LNCAP (cell line): ENCODE results near the gene CD2.

Experiments used
- TF ChIP-seq, protein P1 (sequence below): fragments of 450-650 bp; IDR thresholded peaks from 2 replicates; pipeline ENCODE4 v1.5.1; 2017; ENCODE audit warnings: mild to moderate bottlenecking

CD2 gene

DNA sequence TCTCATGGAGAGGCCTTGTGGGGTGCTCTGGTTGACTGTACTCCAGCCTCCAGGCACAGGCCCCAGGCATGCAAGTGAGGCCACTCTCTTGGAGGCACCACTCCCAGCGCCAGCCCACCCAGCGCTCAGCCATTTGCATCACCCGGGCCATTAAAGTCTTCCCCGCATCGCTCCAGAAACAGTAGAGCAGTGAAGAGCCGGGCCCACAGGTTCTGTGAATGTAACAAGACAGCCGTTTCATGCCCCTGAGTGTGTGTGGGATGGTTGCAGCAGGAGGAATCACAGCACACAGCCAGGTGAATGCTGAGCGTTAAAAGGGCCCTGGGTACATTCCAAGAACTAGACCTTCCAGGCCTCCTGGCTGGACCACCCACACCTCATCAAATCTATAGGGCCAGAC is 19.0 kb upstream of the CD2 start:
- TF ChIP-seq, protein P1, sequence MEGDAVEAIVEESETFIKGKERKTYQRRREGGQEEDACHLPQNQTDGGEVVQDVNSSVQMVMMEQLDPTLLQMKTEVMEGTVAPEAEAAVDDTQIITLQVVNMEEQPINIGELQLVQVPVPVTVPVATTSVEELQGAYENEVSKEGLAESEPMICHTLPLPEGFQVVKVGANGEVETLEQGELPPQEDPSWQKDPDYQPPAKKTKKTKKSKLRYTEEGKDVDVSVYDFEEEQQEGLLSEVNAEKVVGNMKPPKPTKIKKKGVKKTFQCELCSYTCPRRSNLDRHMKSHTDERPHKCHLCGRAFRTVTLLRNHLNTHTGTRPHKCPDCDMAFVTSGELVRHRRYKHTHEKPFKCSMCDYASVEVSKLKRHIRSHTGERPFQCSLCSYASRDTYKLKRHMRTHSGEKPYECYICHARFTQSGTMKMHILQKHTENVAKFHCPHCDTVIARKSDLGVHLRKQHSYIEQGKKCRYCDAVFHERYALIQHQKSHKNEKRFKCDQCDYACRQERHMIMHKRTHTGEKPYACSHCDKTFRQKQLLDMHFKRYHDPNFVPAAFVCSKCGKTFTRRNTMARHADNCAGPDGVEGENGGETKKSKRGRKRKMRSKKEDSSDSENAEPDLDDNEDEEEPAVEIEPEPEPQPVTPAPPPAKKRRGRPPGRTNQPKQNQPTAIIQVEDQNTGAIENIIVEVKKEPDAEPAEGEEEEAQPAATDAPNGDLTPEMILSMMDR = no peak

GRCh38 chr1:116737020-116737854 is 17.0 kb upstream of the CD2 start:
- TF ChIP-seq, protein P1 = peak; percentile 90

DNA sequence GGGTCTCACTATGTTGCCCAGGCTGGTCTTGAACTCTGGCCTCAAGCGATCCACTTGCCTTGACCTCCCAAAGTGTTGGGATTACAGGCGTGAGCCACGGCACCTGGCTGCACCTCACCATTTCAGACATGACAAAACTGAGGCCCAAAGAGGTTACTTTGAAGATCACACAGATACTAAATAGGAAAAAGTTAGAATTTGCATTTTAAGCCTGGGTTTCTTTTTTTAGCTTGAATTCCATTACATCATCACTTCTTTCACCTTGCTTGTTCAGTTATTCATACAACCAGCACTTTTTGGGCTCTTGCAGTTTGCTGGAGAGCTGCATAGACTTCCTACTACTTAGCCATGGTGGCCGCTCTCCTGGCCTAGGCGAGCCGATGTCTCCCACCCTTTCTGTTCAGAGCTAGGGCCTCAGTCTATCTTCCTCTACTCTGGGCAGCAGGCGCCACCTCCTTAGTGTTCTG is 16.3 kb upstream of the CD2 start:
- TF ChIP-seq, protein P1 = no peak

DNA sequence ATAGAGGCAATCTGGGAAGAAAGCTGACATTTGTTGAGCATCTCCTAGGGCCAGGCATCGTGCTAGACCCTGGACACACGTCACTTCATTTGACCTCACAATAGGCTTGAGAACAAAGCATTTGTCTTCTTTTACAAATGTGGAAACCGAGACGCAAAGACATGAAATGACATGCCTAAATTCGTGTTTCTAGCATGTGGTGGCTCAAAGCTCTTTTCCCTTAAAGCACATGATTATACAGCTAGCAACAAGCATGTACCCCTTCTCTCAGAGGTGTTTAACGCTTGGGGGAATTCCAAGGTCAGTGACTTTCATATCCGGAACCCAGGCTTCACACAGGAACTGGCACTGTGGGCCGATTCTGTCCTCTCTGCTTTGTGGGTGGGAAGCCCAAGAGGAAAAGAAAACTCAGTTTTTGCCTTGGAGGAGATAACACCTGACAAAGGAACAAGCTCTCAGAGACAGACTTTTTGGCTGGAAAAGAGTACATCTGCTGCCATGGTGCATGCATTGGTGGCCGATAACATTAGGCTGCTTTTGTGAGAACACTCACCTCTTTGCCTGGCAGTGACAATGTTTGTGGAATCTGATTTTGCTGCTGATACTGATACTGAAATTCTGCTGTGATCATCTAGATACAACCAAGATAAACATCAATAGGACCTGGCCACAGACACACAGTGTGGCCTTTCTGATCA is 15.4 kb upstream of the CD2 start:
- TF ChIP-seq, protein P1 = no peak

GRCh38 chr1:116739371-116740012 is 14.7 kb upstream of the CD2 start:
- TF ChIP-seq, protein P1 = no peak

- TF ChIP-seq, protein P1 = no peak
Measured at GRCh38 chr1:116740296-116740695, 13.9 kb upstream of the CD2 start.

GRCh38 chr1:116740746-116741145 is 13.5 kb upstream of the CD2 start:
- TF ChIP-seq, protein P1 = no peak
